ENCODE results near the gene TNF. TPM values are rescaled to one million over a fixed set of nuclear protein-coding genes. Genes with fewer than 3 reads are reported as not detected.

TNF gene
- polyA plus RNA-seq, 1 of the 3 experiments (the other 2 are of a cell fraction), result not detected

- Histone ChIP-seq H3K4me3 (ENCODE audit: low read depth in 2 of 2, low read length in 1 of 2) (peak overlapping the region; percentile 63 to 96), H3K9me3 (no peaks in the 10 kb centered on the region), H3K36me3 (replicated peaks in 1 of 2; ENCODE audit: control insufficient read depth in 1 of 2, insufficient read depth in 2 of 2, low read length in 1 of 2) (no peaks in the 10 kb centered on the region), H3K4me1 (ENCODE audit: control insufficient read depth in 1 of 2, insufficient read depth in 2 of 2, low read depth in 1 of 2, low read length in 1 of 2) (peaks cover 0 to 11% of the 10 kb centered on the region in 2 experiments; a peak in 1 of 4 replicates), H3K27ac (ENCODE audit: low read depth in 2 of 2, low read length in 1 of 2) (peak overlapping the region in 1 of 2 experiments; percentile 51; a peak in 1 of 4 replicates), H3K9ac (peak overlapping the region; percentile 88), H3K79me2 (ENCODE audit: insufficient read depth) (no peaks in the 10 kb centered on the region), H4K20me1 (ENCODE audit: insufficient read depth) (no peaks in the 10 kb centered on the region), H3K4me2 (peak overlapping the region; percentile 99), H3K27me3 (ENCODE audit: insufficient read depth) (no peaks in the 10 kb centered on the region), H3K9me2 (no peaks in the 10 kb centered on the region), H2AFZ (ENCODE audit: low read depth) (peak overlapping the region; percentile 99), H3F3A (replicated peaks; ENCODE audit: insufficient read depth) (no peaks in the 10 kb centered on the region)
- WGBS (ENCODE audit: low lambda C conversion rate), result 6% methylated on average over 13 of the region's 62 CpGs
- peak; percentile 97 for DNase-seq
- ChIA-PET POLR2A (interaction anchor here (0.6 to 1.2 kb wide), 3 partner anchors 15 to 39 kb away, joined by 3 to 12 read pairs (median 5); partner anchors contain the start of gene DDX39B), CTCF (interaction anchor here (0.6 to 17.6 kb wide), 25 partner anchors 9 to 197 kb away, joined by 3 to 312 read pairs (median 5); partner anchors contain the start of genes ATP6V1G2, DDX39B, NCR3 and NFKBIL1)
- TF ChIP-seq NFIC (IDR thresholded peaks at IDR 0.05; ENCODE audit: borderline replicate concordance) (no peak), JUND (IDR thresholded peaks at IDR 0.05) (no peak), FOSL2 (IDR thresholded peaks at IDR 0.05; ENCODE audit: borderline replicate concordance, low read depth) (no peak), CHD2 (IDR thresholded peaks at IDR 0.05; ENCODE audit: low read length, partially characterized antibody) (no peak), TEAD4 (IDR thresholded peaks at IDR 0.05; ENCODE audit: borderline replicate concordance, insufficient read depth) (no peak), MXI1 (IDR thresholded peaks at IDR 0.05; ENCODE audit: low read depth, low read length) (peak; percentile 64; the same call in 1 of the 2 replicates), GABPA (IDR thresholded peaks at IDR 0.05; ENCODE audit: low read depth) (no peak), RCOR1 (IDR thresholded peaks at IDR 0.05; ENCODE audit: low read length) (no peak), TCF12 (IDR thresholded peaks at IDR 0.05) (no peak), NRF1 (IDR thresholded peaks at IDR 0.05; ENCODE audit: low read depth, low read length) (peak; percentile 37; the same call in 1 of the 2 replicates), POLR2AphosphoS5 (IDR thresholded peaks at IDR 0.05; ENCODE audit: low read depth, low read length) (peak; percentile 67), RXRA (IDR thresholded peaks at IDR 0.05; ENCODE audit: borderline replicate concordance, low read depth) (no peak), IRF3 (IDR thresholded peaks at IDR 0.05; ENCODE audit: low read depth, low read length) (no peak), YY1 (IDR thresholded peaks at IDR 0.05; ENCODE audit: low read depth) (0 out of 2 replicates have a peak, but pooled peaks have one; percentile 42), PBX3 (IDR thresholded peaks at IDR 0.05) (no peak), MAX (IDR thresholded peaks at IDR 0.05; ENCODE audit: low read depth) (no peak), CTCF (IDR thresholded peaks at IDR 0.05) (peak; percentile 90), RFX5 (IDR thresholded peaks at IDR 0.05; ENCODE audit: low read length) (no peak), ZBTB33 (IDR thresholded peaks at IDR 0.05; ENCODE audit: borderline replicate concordance, low read depth) (no peak), MEF2A (IDR thresholded peaks at IDR 0.05; ENCODE audit: borderline replicate concordance, low read depth) (no peak), REST (IDR thresholded peaks at IDR 0.05; ENCODE audit: low read depth, low read length) (no peak), GATA2 (CRISPR knock-in tag; IDR thresholded peaks at IDR 0.05) (no peak), EZH2phosphoT487 (IDR thresholded peaks at IDR 0.05; ENCODE audit: borderline replicate concordance, low read depth) (no peak), RAD21 (IDR thresholded peaks at IDR 0.05; ENCODE audit: low read length) (peak; percentile 61)
These were observed 5.6 kb downstream of the TNF start for GRCh38 chr6:31580807-31581433.
